Activated CD4-positive, alpha-beta T cell treated with anti-CD3 and anti-CD28 coated beads, Interleukin-2, amount 50 U/mL, for 16 hours (primary cell): ENCODE results near the gene TST.
A peak's percentile ranks its signal among the peaks of the same experiment; 100 is the strongest.

Experiments
- DNase-seq: peaks from one replicate; pipeline ENCODE4 v3.0.0-alpha.2; 2020

TST gene

DNA sequence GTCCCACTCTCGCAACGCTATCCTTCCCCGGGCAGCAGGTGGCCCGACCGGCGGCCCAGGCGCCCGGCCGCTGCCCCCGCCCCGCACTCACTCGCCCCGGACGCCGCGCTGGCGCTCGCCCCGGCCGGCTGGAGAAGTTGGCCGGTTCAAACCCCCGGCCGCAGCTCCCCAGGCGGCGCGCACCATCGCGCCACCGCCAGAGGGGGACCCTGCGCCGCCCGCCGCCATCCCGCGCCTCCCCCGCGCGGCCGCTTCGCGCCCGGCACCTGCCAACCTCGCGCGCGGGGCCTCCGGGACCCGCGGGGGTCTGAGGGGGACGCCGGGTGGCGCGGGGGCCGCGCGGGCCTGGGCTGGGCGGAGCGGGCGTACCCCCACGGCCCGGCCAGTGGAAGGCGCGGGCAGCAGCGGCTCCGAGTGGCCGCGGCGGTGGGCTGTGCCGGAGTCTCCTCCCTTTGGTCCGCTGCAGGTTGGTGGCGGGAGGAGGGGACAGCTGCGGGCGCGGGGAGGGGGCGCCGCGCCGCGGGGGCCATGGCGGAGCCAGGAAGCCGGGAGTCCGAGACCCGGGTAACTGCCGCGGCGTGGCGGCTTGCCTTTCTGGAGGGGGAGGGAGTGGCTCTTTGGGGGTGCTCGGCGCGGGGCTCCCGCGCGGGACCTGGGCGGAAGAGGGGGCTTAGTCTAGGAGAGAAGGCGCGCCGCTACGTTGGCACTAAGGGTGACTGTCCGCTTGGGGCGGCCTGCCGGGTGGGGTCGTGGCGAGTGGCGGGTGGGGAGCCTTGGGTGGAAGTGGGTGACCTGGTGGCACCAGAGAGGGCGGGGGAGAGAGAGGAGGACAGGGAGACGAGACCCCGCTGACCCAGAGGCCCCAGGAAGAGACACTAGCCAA, at the start of gene TST, which contains the start of gene MPST:
Gene TST (minus strand): TSS at position 139 of the 883 bp plus-strand sequence. CDS start 715 bp downstream, outside the sequence.
Gene MPST (plus strand): TSS at position 434 of the 883 bp plus-strand sequence. CDS start 95 bp downstream, at position 529.
- DNase-seq: peak; percentile 52

DNA sequence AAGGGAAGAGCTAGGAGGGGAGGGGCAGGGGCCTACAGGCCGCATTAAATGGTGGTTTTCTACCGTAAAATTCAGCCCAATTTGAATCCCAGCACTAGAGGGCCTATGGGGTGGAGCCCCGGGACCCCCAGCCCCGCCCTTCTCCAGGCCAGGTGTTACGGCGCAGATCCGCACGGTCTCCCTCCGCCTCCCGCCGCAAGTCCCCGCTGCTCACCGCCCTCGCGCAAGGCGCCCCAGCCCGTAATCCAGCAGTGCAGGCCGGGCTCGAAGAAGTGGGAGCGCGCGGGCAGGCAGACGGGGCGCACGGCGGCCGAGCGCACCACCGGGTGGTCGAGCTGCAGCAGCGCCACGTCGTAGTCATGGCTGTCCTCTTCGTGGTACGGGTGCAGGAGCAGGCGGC, 49.6 kb upstream of the TST start:
- DNase-seq: no peak

DNA sequence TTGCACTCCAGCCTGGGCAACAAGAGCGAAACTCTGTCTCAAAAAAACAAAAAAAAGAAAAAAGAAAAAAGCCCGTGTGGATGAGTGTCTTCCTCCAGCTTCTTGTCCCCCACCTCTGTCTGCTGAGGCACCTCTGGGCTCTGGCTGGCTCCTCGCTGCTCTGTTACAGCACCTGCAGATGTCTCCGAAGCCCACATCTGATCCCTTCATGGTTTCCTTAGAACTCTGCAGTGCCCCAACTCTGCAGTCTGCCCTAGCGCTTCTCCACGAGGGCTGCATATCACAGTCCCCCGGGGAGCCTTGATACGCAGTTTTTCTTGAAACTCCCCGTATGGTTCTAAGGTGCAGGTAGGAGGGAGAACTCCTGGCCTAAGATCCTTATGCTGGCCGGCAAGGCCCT, 48.2 kb upstream of the TST start:
- no peak for DNase-seq

DNA sequence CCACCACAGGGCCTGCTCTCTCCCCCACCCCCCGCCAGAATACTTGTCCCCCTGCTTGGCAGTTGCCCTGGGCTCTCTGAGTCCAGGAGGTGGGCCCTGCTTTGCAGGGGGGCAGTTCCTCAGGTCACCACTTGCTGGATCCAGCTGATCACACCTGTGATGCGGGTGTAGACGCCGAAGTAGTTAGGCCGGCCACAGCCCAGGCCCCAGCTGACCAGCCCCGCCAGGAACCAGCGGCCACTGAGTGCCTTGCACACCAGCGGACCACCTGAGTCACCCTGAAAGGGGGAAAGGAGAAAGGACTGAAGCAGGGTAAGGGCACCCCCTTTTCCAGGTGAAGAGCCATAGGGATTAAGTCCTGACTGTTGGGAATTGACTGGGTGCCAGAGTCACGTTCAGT, 46.7 kb upstream of the TST start:
- DNase-seq: no peak

DNA sequence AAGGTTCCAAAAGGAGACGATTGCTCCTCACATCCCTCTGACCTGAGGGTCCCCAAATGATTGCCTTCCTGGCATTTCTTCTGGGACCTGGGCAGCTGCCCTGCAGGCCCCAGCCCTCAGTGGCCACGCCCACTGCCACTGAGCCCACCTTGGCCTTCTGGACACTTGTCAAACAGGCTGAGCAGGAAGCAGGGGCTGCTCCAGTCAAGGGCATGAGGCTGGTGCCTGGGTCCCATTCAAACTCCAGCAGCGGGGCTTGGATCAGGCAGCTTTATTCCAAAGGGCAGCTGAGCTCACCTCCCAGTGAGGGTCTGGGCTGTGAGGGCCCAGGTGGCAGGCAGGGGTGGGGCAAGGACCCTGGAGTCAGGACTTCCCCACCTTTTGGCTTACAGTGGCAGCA, 45.9 kb upstream of the TST start:
- DNase-seq: no peak

DNA sequence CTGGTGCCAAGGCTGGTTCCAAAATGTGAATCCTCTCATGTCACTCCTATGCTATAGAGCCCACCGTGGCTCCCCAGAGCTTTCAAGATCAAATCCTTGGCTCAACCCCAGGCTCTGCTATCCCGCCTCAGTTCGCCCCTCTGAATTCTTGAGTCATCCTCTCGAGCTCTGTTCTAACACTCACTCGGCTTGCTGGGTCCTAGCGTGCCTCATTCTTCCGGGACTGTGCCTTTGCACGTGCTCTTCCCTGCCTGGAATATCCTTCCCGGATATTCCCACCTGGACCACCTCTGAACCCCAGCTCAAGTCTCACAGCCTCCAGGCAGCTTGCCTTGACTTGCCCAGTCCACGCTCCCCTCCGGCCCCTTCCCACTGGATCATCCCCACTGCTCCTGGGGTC, 45.3 kb upstream of the TST start:
- DNase-seq: no peak

DNA sequence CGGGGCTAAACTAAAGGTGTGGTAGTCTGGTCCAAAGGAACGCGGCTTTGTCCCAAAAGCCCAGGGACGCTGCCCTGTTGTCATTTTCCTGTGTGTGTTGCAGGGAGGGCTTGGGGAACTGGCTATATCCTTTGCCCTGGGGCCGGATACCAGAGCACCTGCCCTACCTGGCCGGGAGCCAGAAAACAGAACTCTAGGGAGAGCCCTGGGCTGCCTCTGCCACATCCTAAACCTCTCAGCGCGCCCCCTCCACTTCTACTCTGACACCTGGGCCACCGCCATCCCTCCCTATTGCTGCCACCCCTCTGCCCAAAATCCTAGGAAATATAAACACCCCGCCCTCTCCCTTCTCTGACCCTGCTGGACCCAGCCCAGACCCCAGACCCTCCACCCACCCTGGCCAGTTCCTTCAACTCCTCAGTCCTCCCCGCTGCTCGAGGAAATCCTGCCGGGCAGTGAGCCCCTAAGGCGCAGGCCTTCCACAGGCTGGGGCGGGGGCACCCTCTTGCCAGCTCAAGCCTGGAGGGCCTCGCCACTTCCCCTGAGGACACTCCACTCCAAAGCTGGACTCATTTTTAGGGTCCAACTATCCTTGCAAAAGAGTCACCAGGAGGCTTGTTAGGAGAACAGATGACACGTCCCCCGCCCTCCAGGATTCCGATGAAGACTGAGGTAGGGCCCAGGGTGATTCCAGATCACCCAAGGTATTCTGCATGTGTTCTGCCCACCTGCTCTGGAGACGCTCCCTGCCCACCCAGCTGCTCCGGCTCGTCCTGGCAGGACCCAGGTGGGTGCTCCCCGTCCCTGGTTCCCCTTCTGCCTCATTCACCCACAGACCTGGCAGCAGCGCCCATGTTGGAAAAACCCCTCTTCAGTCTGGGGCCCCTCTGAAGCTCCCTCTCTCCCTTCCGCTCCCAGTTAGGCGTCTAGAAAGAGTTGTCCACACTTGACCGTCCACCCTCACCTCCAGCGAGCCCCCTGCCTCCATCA, 44.5 kb upstream of the TST start:
- DNase-seq: no peak

DNA sequence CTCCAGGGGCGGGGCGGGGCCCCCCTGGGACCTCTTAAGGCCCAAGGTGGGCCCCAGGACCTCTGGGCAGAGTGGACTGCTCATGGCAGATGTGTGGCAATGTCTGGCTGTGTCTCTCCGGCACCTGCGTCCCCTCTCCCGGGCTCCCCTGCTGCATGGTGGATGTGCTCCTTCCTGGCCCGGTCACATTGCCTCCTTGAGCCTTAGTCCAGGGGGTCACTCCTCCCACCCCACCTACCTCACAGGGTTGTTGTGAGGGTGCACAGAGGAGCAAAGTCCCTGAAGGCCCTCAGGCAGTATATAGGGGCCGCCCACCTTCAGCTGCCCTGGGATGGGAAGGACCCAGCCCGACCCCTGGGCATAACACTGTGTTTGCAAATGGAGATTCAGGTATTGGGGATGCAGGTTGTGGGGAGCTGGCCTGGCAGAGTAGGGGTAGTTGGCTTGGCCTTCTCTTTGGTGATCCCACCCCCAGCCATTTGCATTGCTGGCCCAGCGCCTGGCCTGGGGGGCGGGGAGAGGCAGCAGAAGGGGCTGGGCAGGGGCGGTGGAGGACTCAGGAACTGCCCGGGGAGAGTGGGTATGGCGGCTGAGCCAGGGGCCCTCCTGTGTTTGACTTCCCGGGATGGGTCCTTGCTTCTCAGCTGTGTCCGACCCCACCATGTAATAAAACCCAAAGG, 43.6 kb upstream of the TST start:
- no peak for DNase-seq

DNA sequence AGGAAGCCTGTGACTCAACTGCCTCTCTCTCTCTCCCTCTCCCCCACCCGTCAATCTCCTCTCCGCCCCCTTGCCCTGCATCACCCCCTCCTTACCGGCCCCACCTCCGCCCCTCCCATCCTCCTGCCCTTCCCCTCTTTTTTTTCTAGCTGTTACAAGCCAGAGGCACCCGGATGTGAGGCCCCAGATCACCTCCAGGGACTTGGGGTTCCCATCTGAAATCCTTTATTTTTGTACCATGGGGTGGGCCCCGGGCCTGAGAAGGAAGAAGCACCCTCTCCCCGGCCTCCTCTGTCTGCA, 43.1 kb upstream of the TST start:
- DNase-seq: no peak

DNA sequence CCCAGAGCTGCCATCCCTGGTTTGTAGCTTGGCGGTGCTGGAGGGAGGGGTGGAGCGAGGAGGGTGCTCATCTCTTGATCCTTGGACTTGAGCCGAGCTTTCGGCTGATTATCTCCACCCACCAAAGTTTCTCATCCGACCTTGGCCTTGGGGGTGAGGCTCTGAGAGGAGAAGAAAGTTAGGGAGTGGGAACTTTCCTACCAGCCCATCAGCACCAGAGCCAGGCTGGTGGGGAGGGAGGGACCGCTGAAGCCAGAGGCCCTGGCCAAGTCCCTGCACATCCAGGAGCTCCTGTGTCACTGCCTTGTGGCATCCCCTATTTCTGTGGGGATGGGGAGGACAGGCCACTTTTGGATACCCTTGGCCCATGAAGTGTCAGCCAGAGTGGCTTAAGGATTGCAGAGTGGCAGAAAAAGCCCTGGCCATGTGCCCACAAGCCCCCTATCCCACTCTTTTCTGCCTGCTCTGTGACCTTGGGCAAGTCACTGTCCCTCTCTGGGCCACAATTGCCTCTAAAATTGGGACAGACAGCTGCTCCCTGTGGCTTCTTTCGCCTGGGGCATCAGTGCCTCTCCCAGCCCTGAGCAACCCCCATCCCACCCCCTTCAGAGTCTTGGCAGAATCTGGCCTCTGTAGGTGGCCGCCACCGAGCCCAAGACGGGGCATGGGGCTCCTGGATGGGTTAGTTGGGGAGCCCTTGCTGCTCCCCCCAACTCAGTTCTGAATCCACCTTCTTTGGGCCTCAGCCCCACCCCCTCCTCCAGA, 42.5 kb upstream of the TST start:
- no peak for DNase-seq

DNA sequence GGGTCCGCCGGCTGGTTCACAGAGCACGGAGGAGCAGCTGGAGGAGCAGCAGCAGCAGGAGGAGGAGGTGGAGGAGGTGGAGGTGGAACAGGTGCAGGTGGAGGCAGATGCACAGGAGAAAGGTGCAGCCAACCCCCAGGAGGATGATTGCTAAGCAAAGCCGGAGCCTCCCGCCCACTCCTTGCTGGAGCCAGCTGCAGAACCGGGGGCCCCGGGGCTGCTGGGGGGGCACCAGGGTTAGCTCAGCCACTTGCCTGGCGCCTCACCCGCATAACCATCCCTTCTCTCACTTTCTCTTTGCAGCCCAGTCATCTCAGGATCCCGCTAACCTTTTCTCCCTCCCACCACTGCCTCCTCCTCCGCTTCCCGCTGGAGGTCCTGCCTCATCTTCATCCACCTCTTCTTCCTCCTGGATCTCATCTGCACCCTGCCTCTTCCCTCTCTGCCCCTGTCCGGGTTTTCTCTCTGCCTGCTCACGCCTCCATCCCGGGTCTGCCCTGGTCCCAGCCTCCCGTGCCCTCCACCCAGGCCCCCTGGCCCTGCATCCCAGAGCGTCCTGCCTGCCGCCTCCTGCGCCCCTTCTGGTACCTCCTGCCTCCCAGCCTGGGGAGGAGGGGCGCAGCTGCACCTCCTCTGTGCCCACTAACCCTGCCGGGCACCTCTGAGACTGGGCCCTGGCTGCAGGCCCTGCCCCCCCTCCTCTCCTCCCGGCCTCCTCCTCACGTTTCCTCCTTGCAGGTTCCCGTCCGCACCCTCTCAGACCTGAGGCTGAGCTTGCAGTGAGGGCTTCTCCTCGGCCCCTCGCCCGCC, 41.8 kb upstream of the TST start:
- DNase-seq: peak; percentile 76

DNA sequence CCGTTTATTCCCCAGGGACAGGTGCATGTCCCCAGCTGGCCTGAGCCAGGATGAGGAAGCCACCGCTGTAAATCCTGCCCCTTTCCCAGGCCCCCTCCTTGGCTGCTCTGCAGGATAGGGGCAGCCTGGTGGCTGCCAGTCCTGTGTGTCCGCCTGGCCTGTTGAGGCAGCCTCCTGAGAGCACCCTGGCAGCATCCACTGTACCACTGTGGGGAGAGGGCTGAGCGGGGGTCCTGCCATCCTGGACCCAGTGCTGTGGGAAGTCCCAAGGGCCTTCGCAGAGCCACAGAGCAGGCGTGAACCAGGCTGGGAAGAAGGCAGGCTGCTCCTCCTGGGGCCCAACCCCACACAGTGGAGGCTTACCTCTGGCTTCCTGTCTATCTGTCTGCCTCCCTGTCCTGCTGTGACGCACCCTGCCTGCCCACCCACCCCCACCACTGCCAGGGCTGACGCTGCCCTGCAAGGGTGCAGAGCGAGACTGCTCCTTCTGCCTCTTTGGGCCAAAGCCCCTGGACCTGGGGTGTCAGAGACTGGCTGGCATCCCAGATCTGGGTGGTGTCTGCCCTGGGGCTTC, 40.7 kb upstream of the TST start:
- no peak for DNase-seq

DNA sequence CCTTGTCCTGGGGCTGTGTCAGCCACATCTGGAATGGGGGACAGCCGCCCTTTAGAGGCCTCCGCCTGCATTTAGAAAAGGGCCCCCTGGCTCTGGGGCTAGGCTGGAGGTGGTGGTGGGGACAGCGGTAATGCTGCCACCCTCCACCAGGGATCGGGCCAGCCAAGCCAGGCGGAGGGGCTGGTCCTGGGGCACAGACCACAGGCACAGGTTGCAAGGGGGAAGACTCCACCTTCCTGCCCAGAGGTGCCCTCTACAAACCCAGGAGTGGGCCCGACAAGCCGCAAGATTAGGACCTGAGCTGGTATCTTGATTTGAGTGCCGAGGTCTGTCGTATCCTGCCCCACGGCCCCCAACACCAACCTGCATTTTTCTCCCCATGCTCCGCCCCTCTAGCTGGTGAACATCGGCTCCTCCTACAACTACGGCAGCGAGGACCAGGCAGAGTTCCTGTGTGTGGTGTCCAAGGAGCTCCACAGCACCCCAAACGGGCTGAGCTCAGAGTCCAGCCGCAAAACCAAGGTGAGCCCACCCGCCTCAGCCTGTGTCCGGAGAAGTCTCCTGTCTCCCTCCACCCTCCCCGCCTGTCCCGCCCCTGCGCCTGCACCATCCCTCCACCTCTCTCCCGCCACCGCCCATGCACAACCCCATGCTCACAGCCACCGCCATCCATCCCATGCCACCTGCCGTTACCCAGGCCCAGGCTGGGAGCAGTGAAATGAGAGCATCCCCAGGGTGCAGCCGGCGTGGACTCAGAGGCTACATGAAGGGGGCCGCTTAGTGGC, 39.9 kb upstream of the TST start:
- DNase-seq: no peak

DNA sequence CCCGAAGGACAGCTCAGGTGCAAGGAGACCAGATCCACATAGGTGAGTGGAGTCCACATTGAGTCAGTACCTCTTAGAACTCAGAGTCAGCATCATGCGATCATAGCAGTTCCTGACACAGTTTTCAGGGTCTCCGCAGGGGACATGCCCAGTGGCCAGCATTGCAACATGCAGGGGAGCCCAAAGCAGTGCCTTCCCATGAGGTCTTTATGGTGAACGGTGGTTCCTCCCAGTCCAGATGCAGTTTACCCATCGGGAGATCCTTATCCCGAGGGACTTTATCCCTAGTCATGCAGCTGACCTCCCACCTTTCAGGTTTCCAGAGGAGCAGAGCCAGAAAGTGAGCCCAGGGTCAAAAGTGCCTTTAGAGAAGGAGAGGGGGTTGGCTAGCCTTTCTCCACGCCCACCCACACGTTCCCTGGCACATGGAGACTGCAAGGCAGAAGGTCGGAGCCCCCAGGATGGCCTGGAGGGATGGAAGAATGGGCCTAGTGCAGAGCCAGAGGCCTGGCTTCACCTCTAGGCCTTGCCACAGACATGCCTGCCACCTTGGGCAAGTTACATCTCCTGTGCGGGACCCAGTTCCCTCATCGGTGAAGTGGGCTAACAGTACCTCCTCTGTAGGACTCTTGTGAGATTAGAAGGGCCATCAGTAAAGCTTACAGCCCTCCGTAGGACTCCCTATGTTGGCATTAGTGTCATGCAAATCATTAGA, 38.7 kb upstream of the TST start:
- DNase-seq: no peak

DNA sequence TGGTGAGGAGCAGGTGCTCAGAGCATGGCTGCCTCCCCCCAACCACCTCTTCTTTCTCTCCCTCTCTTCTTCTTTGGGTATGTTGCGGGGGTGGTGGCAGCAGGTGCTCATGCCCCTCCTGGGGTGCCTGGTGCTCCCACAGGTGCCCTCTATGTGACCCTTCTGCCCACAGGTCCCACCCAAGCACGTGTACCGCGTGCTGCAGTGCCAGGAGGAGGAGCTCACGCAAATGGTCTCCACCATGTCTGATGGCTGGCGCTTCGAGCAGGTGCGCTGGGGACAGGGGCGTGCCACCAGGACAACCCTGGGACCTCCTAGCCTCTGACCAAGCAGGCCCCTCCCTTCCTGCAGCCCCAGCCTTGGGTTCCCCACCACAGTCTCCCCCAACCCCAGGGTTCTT, 38.0 kb upstream of the TST start:
- DNase-seq: no peak

DNA sequence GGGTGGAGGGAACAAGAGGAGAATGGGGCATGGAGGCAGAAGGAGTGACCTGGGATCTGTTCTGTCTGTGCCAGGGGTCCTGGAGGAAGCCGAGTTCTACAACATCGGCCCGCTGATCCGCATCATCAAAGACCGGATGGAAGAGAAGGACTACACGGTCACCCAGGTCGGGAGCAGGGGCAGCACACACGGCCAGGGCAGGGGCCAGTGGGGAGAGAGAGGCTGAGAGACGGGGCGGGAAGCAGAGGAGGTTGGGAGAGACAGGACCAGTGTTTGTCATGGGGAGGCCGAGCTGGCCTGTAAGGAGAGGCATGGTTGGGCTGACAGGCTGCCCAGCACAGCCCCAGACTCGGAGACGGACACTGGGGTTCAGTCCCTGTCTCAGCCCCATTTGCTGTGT, 37.0 kb upstream of the TST start:
- no peak for DNase-seq

DNA sequence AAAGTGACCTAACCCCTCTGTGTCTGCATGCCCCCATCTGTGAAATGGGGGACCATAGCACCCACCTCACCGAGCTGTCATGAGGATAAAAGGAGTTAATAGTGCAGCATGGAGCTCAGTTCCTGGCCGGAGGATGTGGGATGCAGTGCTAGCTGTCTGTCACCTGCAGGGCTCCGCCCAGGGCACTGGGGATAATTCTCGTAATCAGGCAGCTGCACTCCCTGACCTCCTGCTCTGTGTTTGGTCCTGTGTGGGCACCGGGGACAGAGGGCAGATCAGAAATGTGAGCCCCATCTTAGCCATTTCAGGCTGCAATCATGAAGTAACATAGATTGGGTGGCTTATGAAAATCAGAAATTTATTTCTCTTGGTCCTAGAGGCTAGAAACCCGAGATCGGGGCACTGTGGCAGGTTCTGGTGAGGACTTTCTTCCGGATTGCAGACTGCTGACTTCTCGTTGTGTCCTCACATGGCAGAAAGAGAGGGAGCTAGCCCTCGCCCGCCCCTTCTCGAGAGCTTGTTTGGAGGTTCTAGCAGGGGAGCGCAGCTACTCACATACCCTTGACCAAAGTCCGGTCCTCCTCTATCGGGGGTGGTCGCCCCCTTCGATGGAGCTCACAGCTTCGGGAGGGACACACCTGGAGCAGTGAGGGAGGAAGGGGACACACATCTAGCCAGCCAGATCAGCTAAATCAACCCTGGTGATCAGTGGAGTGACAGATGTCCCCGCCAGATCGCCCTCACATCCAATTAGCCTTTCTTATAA, 35.5 kb upstream of the TST start:
- no peak for DNase-seq

DNA sequence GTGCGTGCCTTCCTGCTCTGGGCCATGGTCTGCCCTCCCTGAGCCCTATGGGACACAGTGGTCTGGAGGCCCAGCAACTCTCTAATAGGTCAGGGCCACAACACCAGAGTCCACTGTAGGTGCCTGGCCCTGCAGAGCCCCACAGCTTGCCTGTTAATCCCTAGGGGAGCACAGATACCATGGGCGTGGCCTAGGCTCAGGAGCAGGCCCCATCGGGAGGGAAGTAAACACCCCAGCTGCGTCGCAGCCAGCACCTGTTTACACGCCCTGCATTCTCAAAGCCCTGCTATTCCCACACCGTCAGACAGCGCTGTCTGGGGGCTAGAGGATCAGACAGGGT, 34.8 kb upstream of the TST start:
- DNase-seq: no peak
